Neural progenitor cell (in vitro differentiated cells): ENCODE data around the gene DTWD2. TPM values are rescaled to one million over a fixed set of nuclear protein-coding genes. Genes with fewer than 3 reads are reported as not detected.
"Not testable (repeated sequence)": the region's sequence is repeated elsewhere in the genome, so short reads cannot be mapped to it uniquely, and the experiment has no call there.

Experiments used
- DNase-seq: peaks from one replicate; pipeline ENCODE4 v3.0.0-alpha.2; 2016; ENCODE audit warnings: low spot score
- H2AFZ ChIP-seq: fragments of 200-600 bp; sonication (generic); replicated peaks from 2 replicates; pipeline ENCODE4 v1.6.1; 2016; ENCODE audit warnings: antibody characterized with exemption
- H3F3A ChIP-seq: fragments of 200-600 bp; sonication (generic); 2 replicates; pipeline ENCODE4 v1.6.1; 2016; ENCODE audit warnings: antibody characterized with exemption, low read depth
- H3K27ac ChIP-seq: fragments of 200-600 bp; sonication (generic); 2 replicates; pipeline ENCODE4 v1.5.1; 2016; ENCODE audit warnings: mild to moderate bottlenecking
- H3K27me3 ChIP-seq: fragments of 200-600 bp; sonication (generic); 2 replicates; pipeline ENCODE4 v1.6.1; 2016; ENCODE audit warnings: mild to moderate bottlenecking, moderate library complexity
- H3K36me3 ChIP-seq: fragments of 200-600 bp; sonication (generic); 2 replicates; pipeline ENCODE4 v1.5.1; 2016
- H3K4me1 ChIP-seq: fragments of 200-600 bp; sonication (generic); 2 replicates; pipeline ENCODE4 v1.6.1; 2016; ENCODE audit warnings: mixed run types
- H3K4me2 ChIP-seq: fragments of 200-600 bp; sonication (generic); 2 replicates; pipeline ENCODE4 v1.6.1; 2016
- H3K4me3 ChIP-seq: fragments of 200-600 bp; sonication (generic); 2 replicates; pipeline ENCODE4 v1.5.1; 2016
- H3K79me2 ChIP-seq: fragments of 200-600 bp; sonication (generic); 2 replicates; pipeline ENCODE4 v1.6.1; 2016; ENCODE audit warnings: low read depth
- H3K9ac ChIP-seq: fragments of 200-600 bp; sonication (generic); 2 replicates; pipeline ENCODE4 v1.6.1; 2016
- H3K9me3 ChIP-seq: fragments of 200-600 bp; sonication (generic); 2 replicates; pipeline ENCODE4 v1.5.1; 2016; ENCODE audit warnings: low read depth
- H4K20me1 ChIP-seq: fragments of 200-600 bp; sonication (generic); 2 replicates; pipeline ENCODE4 v1.6.1; 2016; ENCODE audit warnings: low read depth
- H3K27ac Mint-ChIP-seq: 3 replicates; pipeline ENCODE4 v1.8.0; 2021; ENCODE audit warnings: mixed read lengths
- H3K27me3 Mint-ChIP-seq: 2 replicates; pipeline ENCODE4 v1.8.0; 2022; ENCODE audit warnings: low read depth, mild to moderate bottlenecking, inconsistent platforms, moderate library complexity, mixed read lengths; ENCODE audit not compliant: insufficient read depth
- H3K36me3 Mint-ChIP-seq: 3 replicates; pipeline ENCODE4 v1.8.0; 2021; ENCODE audit warnings: mixed read lengths
- H3K4me1 Mint-ChIP-seq: 3 replicates; pipeline ENCODE4 v1.8.0; 2021; ENCODE audit warnings: mixed read lengths
- H3K4me3 Mint-ChIP-seq: 3 replicates; pipeline ENCODE4 v1.8.0; 2021; ENCODE audit warnings: mild to moderate bottlenecking, moderate library complexity, mixed read lengths
- H3K9me3 Mint-ChIP-seq: 3 replicates; pipeline ENCODE4 v1.8.0; 2020; ENCODE audit warnings: mixed read lengths
- CTCF ChIP-seq: fragments of 200-600 bp; sonication (generic); IDR thresholded peaks from 2 replicates; pipeline ENCODE4 v1.5.1; 2017; ENCODE audit warnings: antibody characterized with exemption, mild to moderate bottlenecking
- EZH2 ChIP-seq: fragments of 200-600 bp; sonication (generic); IDR thresholded peaks from 2 replicates; pipeline ENCODE4 v1.6.1; 2017; ENCODE audit warnings: antibody characterized with exemption, mild to moderate bottlenecking, moderate library complexity
- EZH2phosphoT487 ChIP-seq: fragments of 200-600 bp; sonication (generic); IDR thresholded peaks from 2 replicates; pipeline ENCODE4 v1.6.1; 2017; ENCODE audit warnings: antibody characterized with exemption
- total RNA-seq: library from RNA; depleted of rRNA; stranded (reverse); fragments of >200 nt; gene quantifications from 2 replicates; pipeline ENCODE4 v1.2.3, GENCODE V29; 2015; ENCODE audit warnings: low replicate concordance

The DTWD2 gene
- total RNA-seq, 1 donor from 2014 or later, result 10.4 TPM

DNA sequence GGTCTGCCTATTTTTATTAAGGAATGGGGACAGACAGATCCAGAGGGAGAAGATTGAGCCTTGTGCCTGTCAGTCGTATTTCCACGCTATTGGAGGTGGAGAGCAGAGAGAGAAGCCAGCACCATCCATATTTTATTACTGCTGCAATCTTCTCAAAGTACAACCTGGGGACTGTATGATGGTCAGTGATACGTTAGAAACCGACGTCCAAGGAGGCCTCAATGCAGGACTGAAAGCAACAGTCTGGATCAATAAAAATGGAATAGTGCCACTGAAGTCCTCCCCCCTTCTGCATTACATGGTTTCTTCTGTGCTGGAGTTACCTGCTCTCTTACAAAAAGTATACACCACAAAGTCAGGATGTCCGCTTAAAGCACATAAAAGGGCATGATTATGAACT, 21.9 kb upstream of the DTWD2 start:
- H3K27ac Mint-ChIP-seq, result no peak overlapping the region
- no peaks in the 10 kb centered on the region for H4K20me1 ChIP-seq

DNA sequence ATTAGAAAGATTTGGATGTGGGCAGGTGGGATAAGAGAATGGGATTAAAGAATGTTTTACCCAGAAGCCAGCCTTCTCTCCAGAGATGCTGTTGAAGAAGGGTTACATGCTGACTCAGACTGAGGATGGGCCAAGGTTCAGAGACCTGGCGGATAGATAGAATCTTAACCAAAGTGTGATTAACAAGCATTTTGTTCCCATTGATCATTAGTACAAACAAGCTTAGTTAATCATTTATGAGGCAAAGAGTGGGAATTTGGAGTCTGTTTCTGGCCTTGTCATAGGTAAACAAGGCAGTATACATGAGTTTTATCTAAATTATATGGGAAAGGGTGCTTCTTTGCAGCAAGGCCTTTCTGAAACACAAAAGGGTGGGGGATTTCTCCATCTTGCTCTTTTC, 20.8 kb upstream of the DTWD2 start:
- H3K9me3 ChIP-seq, result no peaks in the 10 kb centered on the region
- no peak overlapping the region for H3K4me3 ChIP-seq
- no peaks in the 10 kb centered on the region for H3K4me1 ChIP-seq
- DNase-seq, result no peak
- Mint-ChIP-seq H3K27ac (no peak overlapping the region), H3K27me3 (no peaks in the 10 kb centered on the region), H3K4me3 (no peak overlapping the region), H3K36me3 (no peaks in the 10 kb centered on the region), H3K9me3 (no peaks in the 10 kb centered on the region), H3K4me1 (no peaks in the 10 kb centered on the region)
- H3K27ac ChIP-seq, result no peak overlapping the region
- no peaks in the 10 kb centered on the region for H3K79me2 ChIP-seq
- H4K20me1 ChIP-seq, result no peaks in the 10 kb centered on the region
- H3K36me3 ChIP-seq, result no peaks in the 10 kb centered on the region
- no peaks in the 10 kb centered on the region for H3K27me3 ChIP-seq
- no peak overlapping the region for H3K9ac ChIP-seq
- no peak overlapping the region for H3K4me2 ChIP-seq
- H2AFZ ChIP-seq, result no peak overlapping the region
- H3F3A ChIP-seq, result no peaks in the 10 kb centered on the region
- TF ChIP-seq CTCF (no peak), EZH2phosphoT487 (no peak)

More for the DNA sequence above, 21.9 kb upstream of the DTWD2 start:
- Mint-ChIP-seq H3K4me3 (no peak overlapping the region), H3K27me3 (no peaks in the 10 kb centered on the region), H3K4me1 (no peaks in the 10 kb centered on the region), H3K9me3 (no peaks in the 10 kb centered on the region), H3K36me3 (no peaks in the 10 kb centered on the region)
- TF ChIP-seq CTCF (no peak), EZH2 (no peak), EZH2phosphoT487 (no peak)
- H3F3A ChIP-seq, result no peaks in the 10 kb centered on the region
- no peak overlapping the region for H3K4me2 ChIP-seq
- no peaks in the 10 kb centered on the region for H3K79me2 ChIP-seq
- H2AFZ ChIP-seq, result no peak overlapping the region
- H3K9me3 ChIP-seq, result no peaks in the 10 kb centered on the region
- no peaks in the 10 kb centered on the region for H3K36me3 ChIP-seq
- no peak overlapping the region for H3K27ac ChIP-seq
- no peak overlapping the region for H3K4me3 ChIP-seq
- no peak overlapping the region for H3K9ac ChIP-seq
- H3K27me3 ChIP-seq, result no peaks in the 10 kb centered on the region
- no peaks in the 10 kb centered on the region for H3K4me1 ChIP-seq
- DNase-seq, result no peak

- no peaks in the 10 kb centered on the region for H3K27me3 Mint-ChIP-seq
- Histone ChIP-seq H4K20me1 (no peaks in the 10 kb centered on the region), H3K4me3 (no peak overlapping the region), H3F3A (no peaks in the 10 kb centered on the region), H3K79me2 (no peaks in the 10 kb centered on the region), H3K9ac (no peak overlapping the region), H3K27ac (no peak overlapping the region), H3K4me2 (no peak overlapping the region), H3K4me1 (no peaks in the 10 kb centered on the region), H3K9me3 (peaks cover 11% of the 10 kb centered on the region), H2AFZ (no peak overlapping the region), H3K27me3 (no peaks in the 10 kb centered on the region), H3K36me3 (no peaks in the 10 kb centered on the region)
- H3K36me3 Mint-ChIP-seq, result no peaks in the 10 kb centered on the region
- H3K9me3 Mint-ChIP-seq, result peaks cover 42% of the 10 kb centered on the region
- no peak overlapping the region for H3K4me3 Mint-ChIP-seq
- no peak overlapping the region for H3K27ac Mint-ChIP-seq
- no peak for DNase-seq
- TF ChIP-seq EZH2phosphoT487, result no peak
- TF ChIP-seq CTCF, result no peak
- no peak for TF ChIP-seq EZH2
- H3K4me1 Mint-ChIP-seq, result no peaks in the 10 kb centered on the region
These were observed 11.3 kb upstream of the DTWD2 start for GRCh38 chr5:118999696-119000095.

- H3K79me2 ChIP-seq, H3K4me1 Mint-ChIP-seq, H3K36me3 ChIP-seq, H3K4me2 ChIP-seq, H3K27me3 ChIP-seq, H3K27ac ChIP-seq, H3K4me3 Mint-ChIP-seq, H2AFZ ChIP-seq, H3K4me1 ChIP-seq, H3K27me3 Mint-ChIP-seq, H3K9ac ChIP-seq, H3K36me3 Mint-ChIP-seq, H3K27ac Mint-ChIP-seq, H4K20me1 ChIP-seq, H3F3A ChIP-seq, DNase-seq, H3K4me3 ChIP-seq: not testable (repeated sequence)
- H3K9me3 Mint-ChIP-seq, result peaks cover 42% of the 10 kb centered on the region
- peaks cover 11% of the 10 kb centered on the region for H3K9me3 ChIP-seq
These were observed 10.5 kb upstream of the DTWD2 start for GRCh38 chr5:118998861-118999260.
